Activated CD4-positive, alpha-beta T cell treated with anti-CD3 and anti-CD28 coated beads for 1 hour (primary cell): ENCODE measurements around the gene CCNB3.
A peak's percentile ranks its signal among the peaks of the same experiment; 100 is the strongest.
"Not testable (repeated sequence)": the region's sequence is repeated elsewhere in the genome, so short reads cannot be mapped to it uniquely, and the experiment has no call there.

Experiments
- DNase-seq: peaks from one replicate; pipeline ENCODE4 v3.0.0-alpha.2; 2020

The CCNB3 gene, protein sequence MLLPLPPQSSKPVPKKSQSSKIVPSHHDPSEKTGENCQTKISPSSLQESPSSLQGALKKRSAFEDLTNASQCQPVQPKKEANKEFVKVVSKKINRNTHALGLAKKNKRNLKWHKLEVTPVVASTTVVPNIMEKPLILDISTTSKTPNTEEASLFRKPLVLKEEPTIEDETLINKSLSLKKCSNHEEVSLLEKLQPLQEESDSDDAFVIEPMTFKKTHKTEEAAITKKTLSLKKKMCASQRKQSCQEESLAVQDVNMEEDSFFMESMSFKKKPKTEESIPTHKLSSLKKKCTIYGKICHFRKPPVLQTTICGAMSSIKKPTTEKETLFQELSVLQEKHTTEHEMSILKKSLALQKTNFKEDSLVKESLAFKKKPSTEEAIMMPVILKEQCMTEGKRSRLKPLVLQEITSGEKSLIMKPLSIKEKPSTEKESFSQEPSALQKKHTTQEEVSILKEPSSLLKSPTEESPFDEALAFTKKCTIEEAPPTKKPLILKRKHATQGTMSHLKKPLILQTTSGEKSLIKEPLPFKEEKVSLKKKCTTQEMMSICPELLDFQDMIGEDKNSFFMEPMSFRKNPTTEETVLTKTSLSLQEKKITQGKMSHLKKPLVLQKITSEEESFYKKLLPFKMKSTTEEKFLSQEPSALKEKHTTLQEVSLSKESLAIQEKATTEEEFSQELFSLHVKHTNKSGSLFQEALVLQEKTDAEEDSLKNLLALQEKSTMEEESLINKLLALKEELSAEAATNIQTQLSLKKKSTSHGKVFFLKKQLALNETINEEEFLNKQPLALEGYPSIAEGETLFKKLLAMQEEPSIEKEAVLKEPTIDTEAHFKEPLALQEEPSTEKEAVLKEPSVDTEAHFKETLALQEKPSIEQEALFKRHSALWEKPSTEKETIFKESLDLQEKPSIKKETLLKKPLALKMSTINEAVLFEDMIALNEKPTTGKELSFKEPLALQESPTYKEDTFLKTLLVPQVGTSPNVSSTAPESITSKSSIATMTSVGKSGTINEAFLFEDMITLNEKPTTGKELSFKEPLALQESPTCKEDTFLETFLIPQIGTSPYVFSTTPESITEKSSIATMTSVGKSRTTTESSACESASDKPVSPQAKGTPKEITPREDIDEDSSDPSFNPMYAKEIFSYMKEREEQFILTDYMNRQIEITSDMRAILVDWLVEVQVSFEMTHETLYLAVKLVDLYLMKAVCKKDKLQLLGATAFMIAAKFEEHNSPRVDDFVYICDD (N-terminal part only)

DNA sequence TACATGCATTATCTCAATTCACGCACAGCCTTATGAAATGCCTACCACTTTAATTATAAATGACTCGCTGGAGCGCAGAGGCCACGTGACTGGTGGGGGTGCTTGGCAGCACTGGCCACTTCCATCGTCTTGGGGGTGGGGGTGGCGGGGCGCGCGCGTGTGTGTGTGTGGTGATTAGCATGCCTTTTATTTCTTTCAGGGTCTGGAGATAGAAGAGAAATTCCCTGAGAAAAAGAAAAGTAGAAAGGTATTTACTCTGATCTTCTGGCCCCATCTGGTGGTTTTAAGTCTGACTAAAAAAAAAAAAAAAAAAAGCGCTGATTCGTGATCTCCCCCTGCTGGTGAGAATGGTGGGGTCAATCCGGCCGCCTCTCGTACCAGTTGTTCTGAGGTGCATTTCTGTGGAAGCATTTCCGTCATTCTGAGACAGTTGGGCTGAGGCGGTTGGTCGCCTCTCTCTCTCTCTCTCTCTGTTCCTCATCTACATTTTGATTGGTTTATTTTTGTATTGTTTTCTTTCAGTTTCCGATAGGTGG, at the start of gene CCNB3:
Gene CCNB3, plus strand, starts transcription at position 402 of the 536 bp plus-strand sequence. CDS start 80,399 bp downstream, outside the sequence.
- peak; percentile 40 for DNase-seq

DNA sequence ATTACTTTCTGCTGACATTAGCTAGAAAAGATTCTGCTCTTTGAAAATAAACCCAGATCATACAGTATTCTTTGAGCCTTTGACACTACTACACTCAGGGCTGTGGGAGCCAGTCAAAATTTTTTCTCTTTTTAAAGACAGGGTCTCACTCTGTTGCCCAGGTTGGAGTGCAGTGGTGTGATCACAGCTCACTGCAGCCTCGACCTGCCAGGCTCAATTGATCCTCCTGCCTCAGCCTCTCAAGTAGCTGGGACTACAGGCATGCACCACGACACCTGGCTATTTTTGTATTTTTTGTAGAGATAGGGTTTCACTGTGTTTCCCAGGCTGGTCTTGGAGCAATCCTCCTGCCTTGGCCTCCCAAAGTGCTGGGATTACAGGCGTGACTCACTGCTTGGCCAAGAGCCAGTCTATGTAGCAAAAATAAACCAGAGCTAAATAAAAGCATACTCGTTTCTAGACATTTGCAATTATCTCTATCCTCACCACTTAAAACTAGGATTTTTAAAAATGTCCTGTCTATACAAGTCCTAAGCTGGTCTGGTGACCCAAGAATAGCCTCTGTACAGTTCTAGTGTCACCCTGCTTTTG, 46.9 kb upstream of the CCNB3 start:
- DNase-seq = no peak

DNA sequence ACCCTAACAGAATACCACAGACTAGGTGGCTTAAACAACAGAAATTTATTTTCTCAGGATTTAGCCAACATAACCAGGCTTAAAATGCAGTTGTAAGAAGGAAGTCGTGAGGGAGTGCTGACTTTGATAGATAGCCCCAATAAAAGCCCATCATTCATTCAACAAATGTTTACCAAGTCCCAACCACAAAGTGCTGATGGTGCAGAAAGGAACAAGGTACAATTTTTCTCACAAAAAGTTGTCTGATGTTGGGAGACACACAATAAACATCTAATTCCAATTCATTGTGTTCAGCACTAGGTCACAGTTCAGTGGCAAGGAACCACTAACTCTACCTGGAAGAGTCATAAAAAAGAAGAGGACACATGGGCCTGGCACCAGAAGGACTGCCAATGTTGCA, 46.0 kb upstream of the CCNB3 start:
- no peak for DNase-seq

DNA sequence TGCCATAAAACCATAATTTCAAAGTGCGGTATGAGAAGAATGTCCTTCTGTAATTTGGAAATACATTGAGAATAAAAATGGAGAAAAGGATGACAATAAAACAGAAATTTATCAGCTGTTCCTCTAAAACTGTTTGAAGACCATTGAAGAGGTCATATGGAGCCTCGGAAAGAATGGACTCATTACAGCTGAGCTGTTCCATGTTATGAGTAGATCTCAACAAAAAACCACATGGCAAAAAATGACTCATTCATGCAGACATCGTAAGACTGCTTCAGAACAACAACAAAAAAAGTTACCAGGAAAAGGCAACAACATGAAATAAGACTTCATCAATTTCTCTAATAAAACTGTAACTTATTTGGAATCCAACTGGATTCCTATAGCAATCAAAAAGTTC, 43.4 kb upstream of the CCNB3 start:
- DNase-seq = no peak

DNA sequence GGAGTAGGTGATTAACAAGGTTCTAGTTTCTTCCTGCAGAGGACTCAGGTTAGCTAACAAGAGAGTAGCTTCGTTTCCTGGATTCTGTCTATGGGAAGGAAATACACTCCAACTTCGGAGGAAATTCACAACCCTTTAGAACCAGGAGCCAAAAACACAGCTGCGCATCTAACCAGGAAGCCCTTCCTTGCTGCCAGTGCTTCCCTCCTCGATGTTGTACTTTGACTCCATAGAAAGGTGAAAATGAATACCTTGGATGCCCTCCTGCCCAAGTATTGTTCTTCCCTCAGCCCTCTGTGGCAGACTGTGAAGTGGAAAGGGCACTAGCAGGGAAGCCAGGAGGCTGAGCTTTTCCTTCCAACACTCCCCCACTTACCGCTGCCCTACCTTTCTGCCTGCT, 38.8 kb upstream of the CCNB3 start:
- no peak for DNase-seq

DNA sequence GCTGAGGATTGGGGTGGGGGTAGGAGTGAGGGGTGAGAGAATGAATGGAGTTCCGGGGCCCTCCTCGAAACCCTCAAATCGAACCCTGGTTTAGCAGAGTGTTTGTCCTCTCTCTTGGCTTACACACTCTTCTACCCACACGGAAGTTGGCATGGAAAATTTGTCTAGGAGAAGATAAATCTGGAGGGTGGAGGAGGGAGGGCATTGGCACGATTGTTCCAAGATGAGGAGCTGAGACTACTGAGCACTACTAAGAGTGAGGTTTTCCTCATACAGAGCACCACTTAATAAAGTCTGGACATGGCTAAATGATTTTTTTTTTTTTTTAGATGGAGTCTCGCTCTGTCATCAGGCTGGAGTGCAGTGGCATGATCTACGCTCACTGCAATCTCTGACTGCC, 37.2 kb upstream of the CCNB3 start:
- DNase-seq = no peak

DNA sequence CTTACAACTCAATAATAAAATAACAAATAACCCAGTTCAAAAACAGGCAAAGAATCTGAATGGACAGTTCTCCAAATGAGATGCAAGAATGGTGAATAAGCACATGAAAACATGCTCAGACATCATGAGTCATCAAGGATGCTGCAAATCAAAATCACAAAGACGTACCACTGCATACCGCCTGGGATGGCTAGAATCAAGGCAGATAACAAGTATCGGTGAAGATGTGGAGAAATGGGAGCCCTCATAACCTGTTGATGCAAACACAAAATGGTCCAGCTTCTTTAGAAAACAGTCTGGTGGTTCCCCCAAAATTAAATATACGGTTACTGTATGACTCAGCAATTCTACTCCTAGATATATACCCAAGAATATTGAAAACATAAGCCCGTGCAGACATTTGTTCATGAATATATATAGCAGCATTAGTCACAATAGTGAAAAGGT, 36.3 kb upstream of the CCNB3 start:
- DNase-seq = no peak

DNA sequence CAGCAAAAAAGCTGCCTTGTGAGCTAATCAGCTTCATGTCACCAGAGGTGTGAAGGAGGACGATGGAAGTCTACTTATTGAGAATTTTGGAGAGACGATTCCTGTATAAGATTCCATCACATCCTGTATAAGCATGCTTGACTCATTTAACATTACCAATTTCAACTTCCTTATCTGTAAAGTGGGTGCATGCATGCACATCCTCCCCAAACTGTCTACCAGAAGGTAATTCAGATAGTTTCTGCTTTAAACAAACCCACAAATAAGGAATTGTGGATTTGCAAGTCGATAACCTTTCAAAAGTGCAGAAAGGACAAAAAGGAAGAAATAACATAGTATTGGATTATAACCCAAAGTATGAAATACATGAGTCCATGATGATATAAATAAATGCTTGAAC, 34.8 kb upstream of the CCNB3 start:
- no peak for DNase-seq

DNA sequence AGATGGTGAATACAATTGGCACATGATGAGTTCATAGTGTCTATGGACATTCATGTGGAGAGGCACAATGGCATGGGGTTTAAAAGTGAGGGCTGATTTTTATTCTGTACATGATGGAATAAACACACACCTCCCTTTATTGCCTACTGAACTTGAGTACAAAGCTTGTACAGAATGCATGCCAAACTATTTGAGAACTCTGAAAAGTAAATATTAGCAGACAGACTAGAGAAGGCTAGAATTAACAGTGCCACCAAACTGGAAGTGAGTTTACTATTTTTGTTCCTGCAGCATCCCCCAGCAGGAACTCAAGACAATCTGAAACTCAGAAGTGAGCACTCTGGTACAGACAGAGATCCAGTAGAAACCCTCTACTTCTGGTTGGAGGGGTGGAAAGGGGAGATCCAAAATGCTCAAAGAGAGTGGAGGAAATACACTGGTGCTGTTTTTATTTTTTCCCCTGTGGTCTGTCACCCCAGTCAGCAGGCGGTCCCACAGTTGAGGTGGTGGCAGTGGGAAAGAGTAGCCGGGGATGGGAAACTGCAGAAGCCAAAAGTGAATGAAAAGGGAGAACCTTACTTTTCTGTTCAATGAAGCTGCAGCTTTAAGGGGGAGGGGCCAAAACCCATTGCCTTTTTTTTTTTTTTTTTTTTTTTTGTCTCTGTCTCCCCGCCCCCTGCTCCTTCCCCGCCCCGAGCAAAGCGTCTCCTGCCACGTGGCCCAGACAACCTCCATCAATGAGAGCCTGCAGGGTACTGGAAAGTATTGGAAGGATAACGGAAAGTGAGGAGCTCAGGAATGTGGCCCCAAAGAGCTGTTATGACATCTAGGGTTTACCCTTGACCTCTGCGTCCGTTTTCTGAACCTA, 24.3 kb upstream of the CCNB3 start:
- DNase-seq = no peak

DNA sequence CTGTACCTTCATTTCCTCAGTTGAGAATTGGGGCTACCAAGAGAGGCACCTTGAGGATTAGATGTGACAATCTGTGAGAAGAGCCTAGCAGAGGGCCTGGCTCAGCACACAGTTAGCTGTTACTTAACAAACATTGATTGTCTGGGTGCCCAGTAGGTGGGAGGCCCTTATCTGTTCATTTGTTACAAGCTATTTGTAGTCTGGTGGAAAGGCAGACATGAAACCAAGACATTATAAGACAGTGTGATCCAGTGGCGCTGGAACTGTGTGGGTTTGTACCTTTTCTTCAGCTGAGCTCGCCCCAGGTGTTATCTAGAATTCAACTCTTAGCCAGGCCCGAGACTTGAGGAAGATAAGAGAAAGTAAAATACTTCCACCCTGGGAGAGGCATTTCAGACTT, 20.7 kb upstream of the CCNB3 start:
- no peak for DNase-seq

DNA sequence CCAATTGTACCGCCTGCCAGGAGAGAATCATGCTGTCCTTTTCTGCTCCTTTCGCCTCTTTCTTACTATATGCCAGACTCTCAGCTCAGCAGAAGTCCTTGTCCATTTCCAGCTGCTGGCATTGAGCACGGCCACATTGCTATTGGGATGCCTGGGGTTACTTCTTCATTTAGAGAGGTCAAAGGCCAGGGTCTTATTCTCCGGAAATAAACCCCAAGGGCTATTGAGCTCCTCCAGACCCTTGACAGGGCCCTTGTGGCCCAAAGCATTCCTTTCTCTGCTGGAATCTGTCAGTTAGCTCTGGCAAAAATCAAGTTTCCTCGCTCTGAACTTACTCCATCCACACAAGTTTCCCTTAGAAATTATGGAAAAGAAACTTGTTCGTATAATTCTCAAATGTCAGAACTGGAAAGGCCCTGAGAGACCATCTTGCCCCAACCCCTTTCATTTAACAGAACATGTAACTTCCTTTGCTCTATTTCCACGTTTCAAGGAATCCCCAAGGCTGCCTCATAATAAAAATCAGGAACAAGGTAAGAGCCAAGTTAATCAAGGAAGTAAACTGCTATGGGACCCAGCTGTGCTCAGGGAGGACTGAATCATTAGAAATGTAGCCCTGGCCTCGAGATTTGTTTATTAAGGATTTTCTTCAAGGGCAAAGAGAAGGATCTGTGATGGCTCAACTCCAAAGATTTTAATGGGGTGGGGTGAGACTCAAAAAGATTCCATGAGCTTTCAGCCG, 15.5 kb upstream of the CCNB3 start:
- DNase-seq = no peak

DNA sequence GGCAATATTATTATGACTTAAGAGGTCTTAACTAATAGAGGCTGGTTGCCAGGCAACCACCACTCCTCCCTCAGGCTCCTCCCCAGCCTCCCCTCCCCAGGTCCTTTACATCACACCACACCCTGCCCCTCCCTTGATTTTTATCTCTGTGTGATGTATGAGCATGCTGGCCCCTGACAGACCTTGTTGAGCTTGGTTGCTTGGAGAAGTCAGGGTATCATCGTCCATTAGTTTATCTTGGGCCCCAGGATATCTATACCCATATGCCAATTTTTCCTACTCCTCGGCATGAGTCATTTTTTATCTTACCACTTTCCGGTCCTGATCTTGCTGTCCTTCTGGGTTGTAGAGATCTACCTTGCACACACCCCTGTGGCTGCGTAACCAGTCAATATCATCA, 6.2 kb upstream of the CCNB3 start:
- DNase-seq = no peak

DNA sequence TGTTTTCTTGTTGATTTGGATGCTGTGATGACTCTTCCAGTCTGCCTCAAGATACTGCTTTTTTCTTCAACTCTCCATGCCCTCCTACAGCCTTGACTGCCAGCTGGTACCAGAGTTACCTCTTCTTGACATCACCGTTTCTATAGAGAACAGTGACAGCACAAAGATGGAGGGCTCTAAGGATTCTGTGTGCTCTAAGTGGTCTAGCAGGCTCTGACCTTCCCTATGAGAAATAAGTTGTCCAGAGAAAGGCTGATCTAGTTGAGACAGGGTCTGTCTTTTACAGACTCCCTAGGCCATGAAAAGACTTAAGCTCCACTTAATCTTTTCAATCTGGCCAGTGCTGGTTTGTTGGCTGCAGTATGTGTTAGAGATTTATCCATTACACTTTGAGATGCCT, 3.7 kb upstream of the CCNB3 start, which contains the start of gene AKAP4:
Gene AKAP4, minus strand, starts transcription at position 101 of the 400 bp plus-strand sequence. CDS start 118 bp downstream, outside the sequence.
- DNase-seq = no peak

DNA sequence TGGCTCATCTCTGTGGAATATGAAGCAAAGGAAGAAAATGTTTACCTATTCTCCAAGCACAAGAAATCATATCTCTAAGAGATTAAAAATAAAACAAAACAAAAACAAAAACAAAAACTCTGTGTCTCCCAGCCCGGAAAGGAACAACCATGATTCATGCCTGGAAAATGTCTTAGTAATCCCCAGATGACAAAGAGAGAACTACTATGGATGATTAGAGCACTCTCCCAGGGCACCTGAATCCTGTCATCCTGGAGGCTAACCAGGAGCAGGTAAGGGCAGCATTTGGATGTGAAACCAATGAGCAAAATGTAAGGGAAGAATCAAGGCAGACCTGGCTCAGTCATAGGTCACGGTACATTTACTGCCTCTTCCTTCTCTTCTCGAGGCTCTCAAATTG, 2.0 kb upstream of the CCNB3 start:
- no peak for DNase-seq

DNA sequence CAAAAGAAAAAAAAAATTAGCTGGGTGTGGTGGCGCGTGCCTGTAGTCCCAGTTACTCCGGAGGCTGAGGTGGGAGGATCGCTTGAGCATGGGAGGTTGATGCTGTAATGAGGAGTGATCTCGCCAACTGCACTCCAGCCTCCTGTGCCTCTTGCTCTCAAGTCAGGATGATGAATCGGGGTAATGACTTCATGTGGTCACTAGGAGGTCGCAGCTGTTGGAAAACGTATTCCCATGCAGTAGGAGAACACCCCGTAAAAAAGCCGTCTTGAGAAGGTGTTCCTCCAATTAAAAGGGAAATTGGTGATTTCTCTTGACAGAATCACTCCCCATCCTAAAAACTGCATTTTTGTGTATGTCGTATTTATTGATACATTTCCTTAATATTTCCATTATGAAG, 2.2 kb downstream of the CCNB3 start:
- no peak for DNase-seq

DNA sequence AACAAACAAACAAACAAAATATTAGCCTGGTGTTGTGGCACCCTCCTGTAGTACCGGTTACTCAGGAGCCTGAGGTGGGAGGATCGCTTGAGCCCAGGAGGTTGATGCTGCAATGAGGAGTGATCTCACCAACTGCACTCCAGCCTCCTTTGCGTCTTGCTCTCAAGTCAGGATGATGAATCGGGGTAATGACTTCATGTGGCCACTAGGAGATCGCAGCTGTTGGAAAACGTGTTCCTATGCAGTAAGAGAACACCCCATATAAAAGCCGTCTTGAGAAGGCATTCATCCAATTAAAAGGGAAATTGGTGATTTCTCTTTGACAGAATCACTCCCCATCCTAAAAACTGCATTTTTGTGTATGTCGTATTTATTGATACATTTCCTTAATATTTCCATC, 6.9 kb downstream of the CCNB3 start:
- no peak for DNase-seq

DNA sequence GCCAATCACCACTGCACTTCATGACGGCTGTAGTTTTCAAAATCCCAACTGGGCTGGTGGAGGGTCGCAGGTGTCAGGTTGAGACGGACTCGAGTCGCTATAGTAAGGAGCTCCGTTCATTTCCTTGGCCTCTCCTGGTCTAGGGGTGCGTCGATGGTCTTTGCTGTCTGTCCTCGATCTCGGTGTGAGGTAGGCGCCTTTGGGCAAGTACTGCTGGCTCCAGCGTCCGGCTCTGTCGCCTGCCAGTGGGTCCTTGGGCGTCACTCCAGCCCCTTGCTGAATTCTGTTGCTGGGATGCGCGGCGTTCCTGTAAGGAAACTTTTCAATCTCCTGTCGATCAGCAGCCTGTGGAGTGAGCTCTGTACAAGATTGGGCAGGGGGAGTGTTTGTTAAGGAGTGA, 76.7 kb downstream of the CCNB3 start:
- DNase-seq = no peak

DNA sequence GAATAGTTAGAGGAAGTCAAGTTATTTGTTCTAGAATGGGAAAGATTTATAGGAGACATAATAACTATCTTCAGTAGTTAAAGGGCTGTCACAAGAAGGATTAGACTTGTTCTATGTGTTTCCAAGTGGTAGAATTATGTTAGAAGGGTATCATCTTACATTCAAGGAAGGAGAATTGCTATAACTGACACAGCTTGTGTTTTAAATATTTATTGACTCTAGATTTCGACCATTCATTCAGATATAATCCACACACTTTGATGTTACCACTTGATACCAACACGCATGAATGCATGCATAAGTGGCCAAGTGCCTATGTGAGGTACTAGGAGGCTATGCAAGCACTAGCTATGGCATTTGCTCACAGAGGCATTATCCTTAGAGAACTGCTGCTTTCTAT, 122.7 kb downstream of the CCNB3 start:
- no peak for DNase-seq

DNA sequence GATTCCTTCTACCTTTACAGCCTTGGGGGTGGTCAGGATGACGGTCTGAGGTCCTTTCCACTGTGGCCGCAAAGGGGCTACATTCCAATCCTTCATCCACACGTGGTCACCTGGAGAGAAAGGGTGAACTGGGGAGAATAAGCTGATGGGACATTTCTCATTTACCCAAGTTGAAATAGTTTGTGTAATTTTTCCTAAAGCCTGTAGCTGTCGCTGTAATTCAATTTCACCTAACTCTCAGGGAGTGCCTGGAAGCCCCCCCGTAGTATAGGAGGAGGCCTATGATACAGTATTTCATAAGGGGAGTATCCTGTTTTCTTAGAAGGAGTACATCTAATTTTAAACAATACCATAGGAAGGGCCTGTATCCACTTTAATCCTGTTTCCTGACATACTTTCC, 128.1 kb downstream of the CCNB3 start:
- DNase-seq = not testable (repeated sequence)

DNA sequence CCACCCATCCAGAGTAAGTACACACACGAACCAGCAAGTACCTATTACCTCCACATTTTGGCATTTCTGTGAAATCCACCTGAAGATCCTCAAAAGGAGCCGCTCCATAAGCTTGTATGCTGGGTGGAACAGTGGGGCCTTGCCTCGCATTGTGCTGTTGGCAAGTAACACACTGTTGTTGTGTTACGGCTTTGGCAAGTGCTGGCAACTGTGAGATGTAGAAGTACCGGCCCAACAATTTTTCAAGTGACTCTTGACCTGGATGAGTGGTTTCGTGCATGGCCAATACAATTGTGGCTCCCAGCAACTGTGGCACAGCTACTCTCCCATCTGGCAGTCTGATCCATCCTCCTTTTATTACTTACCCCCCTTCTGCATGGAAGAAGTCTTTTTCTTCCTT, 128.7 kb downstream of the CCNB3 start:
- no peak for DNase-seq

DNA sequence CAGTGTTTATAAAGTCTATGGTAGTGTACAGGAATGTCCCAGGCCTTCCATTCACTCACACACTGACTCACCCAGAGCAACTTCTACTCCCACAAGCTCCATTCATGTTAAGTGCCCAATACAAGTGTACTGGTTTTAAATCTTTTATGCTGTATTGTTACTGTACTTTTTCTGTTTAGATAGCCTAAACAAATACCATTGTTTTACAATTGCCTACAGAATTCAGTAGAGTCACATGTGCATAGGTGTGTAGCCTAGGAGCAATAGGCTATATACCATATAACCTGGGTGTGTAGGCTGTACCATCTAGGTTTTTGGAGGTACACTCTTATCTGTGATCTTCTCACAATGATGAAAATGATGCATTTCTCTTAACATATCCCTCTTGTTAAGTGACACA, 139.4 kb downstream of the CCNB3 start:
- no peak for DNase-seq
